Right renal pelvis (tissue), 4 donors: ENCODE results near the gene SLC22A4. TPM values are rescaled to one million over a fixed set of nuclear protein-coding genes. Genes with fewer than 3 reads are reported as not detected.

Experiments used
- DNase-seq, 4 donors: peaks; one replicate each; pipeline ENCODE4 v3.0.0-alpha.2; 2013; ENCODE audit warnings: low read depth in 4 of 4, low spot score in 3 of 4, missing footprints in 1 of 4
- polyA plus RNA-seq, 4 donors: library from polyadenylated mRNA; unstranded; fragments of 120-200 nt; gene quantifications; one replicate each; pipeline ENCODE4 v1.2.1, GENCODE V29; 2013; ENCODE audit not compliant: insufficient read length in 4 of 4

The SLC22A4 gene
- polyA plus RNA-seq, 4 donors = 4.2 to 6.6 (median 6.3) TPM

DNA sequence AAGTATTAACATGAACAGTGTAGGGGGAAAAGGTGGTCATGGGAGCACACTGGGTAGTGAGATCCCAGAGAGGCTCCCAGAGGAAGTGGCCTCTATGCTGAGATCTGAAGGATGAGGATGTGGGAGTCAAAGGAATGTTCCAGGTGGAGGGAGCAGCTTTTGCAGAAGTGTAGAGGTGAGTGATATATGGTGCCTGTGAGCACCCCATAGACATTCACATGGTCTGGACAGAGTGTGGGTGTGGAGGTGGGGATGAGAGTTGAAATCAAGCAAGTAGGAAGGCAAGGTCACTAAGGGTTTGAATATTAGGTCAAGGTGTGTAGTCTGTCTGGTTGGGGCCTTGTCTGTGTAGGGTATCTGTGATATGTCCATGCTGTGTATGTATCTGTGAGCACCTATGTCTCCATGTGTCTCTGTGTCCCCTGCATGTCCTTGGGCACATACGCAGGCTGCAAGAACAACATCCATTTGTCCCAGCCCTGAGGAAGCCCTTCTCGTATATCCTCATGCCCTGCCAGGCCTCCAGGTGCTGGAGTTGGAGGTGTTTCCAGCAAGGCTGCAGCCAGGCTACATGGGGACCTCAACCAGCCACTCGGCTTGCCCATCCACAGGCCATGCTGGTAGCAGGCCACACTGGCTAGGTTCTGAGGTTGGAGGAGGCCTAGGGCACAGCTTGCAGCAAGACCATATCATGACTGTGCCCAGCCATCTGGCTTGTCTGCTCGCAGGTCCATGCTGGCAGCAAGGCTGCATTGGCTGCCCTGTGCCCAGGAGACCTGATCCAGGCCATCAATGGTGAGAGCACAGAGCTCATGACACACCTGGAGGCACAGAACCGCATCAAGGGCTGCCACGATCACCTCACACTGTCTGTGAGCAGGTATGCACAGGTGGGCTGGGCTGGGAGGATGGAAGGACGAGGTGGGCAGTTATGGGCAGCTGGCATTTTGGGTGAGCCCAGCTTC, 32.0 kb upstream of the SLC22A4 start:
- no peak for DNase-seq

DNA sequence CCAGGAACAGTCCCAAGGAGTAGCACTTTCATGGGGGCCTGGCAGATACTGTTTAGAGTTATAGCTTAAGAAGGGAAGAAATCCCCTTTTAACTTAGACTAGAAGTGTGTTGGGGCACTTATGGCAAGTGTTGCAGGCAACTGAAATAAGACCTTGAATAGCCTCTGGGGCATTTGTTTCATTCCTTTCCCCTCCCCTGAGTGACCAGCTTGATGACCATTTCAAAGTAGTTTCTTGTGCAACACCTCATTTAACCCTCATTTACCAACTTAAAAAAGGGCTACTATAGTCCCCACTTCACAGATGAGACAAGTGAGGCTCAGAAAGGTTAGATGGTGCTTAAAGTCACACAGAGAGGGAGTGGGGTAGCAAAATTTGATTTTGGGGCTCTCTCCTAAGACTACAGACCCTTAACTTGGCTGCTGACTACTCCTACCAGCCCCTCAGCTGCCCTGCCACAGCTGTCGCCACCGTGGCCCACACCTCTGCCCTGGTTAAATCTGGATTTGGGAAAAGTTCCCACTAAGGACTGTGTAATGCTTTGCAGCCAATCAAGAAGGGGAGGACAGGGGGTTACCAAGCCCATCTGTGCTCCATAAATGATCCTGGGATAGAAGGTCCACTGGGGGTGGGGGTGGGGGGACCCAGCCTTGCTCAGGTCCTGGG, 31.2 kb upstream of the SLC22A4 start:
- DNase-seq = no peak

DNA sequence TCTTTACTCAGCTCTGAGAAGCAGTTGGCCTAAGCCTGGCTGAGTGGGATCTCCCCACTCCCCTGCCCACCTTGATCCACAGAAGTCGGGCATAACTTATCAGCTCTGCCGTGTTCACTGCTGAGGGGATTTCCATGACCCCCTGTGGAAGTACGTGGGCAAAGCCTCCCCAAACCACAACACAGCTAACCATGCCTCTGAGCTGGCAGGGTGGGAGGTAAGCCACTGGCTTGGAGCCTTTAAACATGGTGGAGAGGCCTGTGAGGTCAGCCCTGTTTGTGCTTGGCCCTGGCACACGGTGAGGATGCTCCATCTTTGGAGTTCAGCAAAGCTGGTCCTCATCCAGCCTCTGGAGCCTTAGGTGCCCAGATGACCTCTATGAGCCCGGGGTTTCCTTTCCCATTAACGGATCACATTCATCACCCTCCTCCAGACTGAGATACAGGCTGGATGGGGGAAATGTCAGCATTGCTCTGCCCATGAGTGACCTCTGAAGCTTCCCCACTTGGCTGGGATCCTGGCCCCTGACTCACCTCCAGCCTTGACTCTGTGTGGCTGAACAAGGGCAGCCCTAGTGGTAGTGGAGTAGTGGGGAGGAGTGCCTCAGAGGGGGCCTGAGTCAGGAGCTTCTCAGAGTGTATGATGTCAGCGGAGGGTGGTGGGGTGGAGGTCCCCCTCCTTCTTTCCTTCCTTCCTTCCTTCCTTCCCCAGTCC, 30.5 kb upstream of the SLC22A4 start:
- DNase-seq = no peak

DNA sequence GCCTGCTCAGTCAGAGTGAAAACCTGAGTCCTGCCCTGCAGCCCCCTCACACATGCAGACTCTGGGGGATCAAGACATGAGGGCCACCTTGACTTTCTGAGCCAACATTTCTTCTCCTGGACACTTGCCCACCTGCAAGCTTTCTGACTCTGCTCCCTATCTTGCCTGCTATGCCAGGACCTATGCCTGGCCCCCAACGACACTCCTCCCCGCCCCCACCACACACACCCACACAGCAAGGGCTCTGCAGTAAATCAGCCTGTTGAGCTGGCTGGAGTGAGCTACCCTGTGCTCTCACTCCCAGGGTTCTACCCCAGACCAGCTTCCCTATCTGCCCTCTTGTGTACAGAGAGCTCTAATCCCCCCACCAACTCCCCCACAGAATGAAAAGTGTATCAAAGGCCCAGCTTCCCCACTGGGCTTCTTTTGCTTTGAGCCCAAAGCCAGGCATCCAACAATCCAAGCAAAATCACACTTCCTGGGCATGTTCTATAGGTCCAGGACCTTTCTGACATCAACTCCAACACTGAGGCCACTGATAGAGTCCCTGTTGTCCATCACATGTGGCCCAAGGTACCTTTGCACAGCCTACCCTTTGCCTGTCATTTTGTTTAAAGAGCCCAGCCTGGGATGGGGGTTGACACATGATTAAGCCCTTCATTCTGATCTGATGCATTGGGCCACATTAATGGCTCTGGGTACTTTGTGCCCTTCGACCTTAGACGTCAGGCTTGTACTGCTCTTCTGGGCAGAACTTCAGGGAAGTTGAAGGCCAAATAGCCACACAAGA, 29.5 kb upstream of the SLC22A4 start:
- no peak for DNase-seq

DNA sequence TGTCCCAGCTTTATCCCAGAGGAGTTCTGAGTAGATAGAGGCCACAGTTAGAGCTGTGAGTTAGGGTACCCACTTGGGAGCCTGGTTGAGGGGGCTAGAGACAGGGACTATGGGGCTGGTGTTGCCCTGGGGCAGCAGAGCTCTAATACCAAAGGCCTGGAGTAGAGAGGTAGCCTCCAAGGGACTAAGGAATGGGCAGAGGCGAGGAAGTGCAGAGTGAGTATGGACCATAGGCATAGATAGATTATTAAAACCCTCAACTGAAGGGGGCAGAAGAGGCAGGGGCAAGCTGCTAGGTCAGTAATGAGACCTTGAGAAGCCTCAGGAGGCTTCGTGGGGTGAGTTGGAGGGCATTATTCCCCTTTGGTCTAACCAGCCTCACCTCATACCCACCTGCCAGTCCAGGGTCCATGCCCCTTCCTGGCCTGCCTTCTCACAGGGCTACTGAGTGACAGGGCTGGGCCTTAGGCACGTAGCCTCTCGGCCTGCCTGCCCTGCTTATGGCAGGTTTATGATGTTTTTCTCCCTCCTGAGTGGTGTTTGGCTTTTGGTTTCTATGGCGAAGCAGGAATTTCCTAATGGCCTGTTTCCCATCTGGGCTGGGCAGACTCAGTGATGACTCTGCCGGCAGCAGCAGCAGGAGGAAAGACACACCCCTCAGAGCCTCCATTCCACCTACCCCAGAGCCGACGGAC, 28.7 kb upstream of the SLC22A4 start:
- peak in 2 of 4 donors; percentile 60 to 65 for DNase-seq

DNA sequence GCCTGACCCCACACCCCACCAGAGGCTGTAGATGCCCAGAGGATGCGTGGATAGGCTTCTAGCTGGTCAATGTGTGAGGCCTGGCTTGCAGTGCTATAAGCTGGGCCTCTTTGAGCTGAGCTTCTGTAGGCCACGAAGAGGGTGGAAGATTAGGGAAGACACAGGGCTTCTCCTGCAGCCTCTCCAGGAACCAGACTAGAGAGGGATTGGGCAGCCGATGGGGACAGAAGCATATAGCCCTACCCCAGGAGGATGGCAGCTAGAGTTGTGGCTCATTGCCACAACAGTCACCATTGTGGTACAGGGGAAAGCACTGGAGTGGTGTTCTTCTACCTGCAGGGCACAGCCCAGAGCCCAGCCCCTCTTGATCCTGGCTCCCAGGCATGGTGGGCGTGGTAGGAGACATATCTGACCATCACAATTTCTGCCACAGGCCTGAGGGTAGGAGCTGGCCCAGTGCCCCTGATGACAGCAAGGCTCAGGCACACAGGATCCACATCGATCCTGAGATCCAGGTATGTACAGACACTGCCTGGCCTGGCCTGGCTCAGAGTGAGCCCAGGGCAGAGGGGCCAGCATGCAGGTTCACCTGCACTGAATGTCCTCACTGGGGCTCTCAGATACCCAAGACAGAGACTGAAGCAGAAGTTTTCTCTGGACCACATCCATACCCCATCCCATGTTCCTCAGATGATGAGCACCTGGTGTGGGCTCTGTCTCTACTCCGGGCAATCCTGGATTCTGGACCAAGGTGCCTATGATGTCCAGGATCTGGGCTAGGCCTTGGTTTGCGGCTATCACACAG, 28.0 kb upstream of the SLC22A4 start:
- no peak for DNase-seq

DNA sequence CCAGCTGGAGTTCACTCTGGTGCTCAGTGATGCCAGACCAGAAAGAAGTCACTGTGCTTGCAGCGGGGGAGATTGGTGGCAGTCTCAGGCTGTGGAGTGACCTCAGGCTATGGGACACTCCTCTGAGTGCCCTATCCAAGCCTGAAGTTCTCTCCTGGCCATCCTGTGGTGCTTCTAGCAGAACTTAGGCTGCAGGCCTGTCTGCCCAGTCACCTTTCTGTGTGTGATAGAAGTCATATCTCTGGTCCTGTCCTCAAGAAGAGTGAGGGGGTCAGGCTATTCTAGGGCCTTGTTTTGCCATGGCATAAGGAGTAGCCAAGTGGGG, 27.4 kb upstream of the SLC22A4 start:
- no peak for DNase-seq

DNA sequence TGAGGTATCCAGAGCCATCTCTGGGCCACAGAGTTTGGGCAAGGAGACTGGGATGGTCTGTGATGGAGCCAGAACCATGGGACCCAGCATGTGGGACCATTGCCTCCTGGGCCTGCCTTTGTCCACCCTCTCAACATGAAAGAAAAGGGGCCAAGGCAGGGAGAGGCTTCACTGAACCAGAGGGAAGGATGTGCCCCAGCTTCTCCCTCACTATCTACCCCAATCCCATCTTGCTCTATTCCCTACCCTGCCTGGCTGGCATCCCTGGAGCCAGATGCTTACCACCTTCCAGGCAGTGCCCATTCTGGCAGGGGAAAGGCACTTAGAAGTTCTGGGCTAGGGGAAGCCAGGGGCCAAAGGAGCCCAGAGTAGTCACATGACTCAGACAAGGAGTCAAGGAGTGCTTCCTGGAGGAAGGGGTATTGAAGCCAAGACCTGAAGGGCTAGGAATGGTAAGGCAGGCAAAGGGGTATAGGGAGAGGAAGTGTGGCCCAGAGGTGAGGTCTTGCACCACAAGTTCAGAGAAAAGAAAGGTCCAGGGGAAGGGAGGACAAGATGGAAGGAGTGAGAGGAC, 26.9 kb upstream of the SLC22A4 start:
- no peak for DNase-seq

DNA sequence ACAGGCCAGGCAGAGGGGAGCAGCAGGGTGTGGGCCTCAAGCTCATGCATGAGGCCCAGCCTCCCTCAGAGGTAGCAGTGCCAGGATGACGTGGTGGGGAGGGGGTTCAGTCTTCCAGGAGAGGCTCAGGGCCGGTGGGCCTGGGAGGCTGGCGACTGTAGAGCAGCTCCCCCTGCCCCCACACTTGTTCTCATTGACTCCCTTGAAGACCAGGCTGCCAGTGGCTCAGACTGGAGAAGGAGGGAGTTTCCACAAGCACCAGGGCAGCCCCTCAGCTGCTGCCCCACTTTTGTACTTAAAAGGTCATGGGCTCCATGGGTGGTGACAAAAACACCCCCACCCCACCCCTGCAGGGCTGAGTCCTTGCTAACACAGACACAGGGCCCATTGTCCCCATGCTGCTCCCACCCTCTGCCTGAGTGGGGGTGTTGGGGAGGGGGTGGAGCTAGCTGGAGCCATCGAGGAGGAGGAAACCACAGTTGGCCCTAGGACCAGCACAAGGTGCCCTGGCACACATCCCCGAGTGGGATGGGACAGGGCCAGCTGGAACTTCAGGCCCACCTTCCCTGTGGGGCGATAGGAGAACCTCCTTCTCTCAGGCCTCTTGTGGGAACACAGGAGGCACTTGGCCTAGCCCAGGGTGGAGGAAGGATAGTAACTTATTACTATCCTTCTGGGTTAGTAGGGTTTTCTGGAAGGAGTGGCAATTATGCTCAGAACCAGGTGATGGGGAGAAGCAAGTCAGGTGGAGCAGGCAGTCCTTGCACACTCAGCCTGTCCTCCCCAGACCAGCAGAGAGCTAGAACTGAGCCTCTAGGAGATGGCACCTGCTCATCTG, 26.0 kb upstream of the SLC22A4 start:
- no peak for DNase-seq

DNA sequence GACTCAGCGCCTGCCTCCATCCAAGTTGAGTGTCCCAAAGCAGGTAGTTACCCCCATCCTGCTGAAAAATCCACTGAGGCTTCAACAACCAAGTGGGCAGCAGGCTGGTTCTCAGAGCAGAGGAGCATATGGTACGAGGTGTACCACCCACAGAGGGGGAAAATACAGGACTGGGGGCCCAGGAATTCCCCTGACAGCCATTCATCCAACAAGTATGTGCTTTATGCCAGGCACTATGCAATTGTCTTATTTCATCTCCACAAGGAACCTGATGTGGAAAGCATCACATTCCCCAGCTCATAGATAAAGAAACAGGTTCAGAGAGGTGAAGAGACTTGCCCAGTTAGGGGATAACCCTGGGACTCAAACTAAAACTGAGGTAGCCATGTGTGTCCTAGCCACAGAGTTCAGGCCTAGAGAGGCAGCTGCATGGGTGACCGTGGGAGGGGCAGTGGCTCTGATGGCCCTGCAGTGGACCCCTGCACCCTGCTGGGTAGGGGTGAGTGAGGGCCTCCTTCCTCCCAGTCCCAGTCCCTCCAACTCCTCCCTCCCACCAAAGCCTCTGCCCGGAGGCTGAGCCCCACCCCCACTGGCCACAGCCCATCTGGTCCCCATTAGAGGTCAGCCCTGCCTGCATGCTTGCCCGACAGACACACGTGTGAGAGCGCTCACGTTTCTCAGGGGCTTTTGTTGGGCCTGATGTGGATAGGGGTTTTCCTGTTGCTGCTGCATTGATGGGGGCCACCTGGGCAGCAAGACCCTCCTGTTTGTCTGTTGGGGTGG, 25.2 kb upstream of the SLC22A4 start:
- no peak for DNase-seq

DNA sequence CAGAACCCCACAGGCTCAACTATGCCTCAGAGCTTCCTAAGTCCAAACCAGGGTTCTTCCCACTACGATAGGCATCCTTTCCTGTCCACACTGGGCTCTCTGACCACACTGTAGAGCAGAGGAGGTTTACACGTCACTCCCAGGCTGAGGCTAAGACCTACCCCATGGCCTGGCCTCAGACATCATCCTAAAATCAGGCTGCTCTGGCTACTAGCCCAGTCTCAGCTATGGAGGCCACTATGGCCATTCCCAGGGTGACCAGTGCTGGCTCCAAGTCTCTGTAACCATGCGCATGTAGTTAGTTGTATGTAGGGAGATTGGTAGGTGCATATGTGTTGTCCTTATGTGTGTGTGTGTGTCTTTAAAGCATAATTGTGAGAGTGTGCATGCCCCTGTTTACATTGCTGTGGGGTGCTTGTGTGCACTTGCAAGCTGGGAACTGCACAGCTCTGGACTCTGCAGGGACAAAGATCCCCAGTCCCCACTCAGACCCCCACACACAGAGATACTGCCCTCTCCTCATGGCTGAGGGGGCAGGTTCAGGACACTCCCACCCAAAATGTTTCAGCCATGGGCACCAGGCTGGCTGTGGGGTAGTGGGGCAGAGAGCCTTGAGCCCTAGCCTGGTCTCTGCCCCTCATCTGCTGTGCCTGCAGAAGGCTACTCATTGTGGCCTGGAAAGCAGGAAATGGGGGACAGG, 24.4 kb upstream of the SLC22A4 start:
- DNase-seq = no peak

DNA sequence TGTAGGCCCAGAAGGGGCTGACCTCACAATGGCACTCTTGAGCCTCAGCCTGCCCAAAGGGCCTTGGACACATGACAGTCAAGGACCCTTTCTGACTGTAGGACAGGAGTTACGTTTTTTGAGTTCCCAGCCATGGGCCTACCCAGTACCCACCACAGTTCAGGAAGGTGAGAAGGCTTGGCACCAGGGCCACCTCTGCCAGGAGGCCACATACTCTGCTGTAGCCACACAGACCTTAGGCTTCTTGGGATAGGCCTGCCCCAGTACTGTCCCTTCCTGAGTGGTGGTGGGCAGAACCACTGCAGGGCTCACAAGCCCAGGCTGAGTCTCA, 23.9 kb upstream of the SLC22A4 start:
- DNase-seq = no peak

DNA sequence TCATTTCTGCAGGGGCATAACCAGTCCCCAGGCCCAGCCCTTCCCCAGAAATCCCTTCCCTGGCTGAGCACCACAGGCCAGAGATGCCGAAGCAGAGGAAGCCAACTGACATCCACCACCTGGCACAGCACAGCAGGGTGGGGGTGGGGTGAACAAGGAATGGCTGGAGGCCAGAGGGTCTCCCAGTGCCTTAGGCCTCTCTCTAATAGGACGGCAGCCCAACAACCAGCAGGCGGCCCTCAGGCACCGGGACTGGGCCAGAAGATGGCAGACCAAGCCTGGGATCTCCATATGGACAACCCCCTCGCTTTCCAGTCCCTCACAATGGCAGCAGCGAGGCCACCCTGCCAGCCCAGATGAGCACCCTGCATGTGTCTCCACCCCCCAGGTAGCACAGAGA, 23.5 kb upstream of the SLC22A4 start:
- no peak for DNase-seq

DNA sequence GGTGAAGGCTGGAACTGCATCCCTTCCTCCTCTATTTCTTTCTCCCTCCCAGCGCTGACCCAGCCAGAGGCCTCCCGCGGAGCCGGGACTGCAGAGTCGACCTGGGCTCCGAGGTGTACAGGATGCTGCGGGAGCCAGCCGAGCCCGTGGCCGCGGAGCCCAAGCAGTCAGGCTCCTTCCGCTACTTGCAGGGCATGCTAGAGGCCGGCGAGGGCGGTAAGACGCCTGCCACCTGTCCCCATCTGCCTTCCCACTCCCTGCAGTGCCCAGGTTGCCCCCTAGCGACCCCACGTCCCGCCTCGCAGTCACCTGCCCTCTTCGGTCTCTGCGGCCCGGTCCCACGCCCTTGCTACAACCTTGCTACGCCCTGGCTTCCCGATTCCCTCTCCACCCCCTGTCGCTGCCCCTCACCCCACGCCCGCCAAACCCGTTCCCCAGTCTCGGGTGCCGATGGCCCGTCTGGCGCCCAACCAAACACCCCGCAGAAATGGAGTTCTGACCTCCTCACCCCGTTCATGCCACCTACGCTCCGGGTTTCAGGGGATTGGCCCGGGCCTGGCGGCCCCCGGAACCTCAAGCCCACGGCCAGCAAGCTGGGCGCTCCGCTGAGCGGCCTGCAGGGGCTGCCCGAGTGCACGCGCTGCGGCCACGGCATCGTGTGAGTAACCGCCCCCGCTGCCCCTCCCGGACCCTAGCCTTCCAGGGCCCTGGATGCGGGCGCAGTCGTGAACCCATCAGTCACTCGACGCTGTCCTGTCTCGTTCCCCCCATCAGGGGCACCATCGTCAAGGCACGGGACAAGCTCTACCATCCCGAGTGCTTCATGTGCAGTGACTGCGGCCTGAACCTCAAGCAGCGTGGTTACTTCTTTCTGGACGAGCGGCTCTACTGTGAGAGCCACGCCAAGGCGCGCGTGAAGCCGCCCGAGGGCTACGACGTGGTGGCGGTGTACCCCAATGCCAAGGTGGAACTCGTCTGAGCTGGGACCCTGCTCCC, 22.6 kb upstream of the SLC22A4 start:
- DNase-seq = no peak
